ENCODE results near the gene RABL6. TPM values are rescaled to one million over a fixed set of nuclear protein-coding genes. Genes with fewer than 3 reads are reported as not detected.

RABL6 gene
- total and polyA plus RNA-seq, 3 donors from 2014 or later: 69.1 to 103 (median 95.1) TPM

DNA sequence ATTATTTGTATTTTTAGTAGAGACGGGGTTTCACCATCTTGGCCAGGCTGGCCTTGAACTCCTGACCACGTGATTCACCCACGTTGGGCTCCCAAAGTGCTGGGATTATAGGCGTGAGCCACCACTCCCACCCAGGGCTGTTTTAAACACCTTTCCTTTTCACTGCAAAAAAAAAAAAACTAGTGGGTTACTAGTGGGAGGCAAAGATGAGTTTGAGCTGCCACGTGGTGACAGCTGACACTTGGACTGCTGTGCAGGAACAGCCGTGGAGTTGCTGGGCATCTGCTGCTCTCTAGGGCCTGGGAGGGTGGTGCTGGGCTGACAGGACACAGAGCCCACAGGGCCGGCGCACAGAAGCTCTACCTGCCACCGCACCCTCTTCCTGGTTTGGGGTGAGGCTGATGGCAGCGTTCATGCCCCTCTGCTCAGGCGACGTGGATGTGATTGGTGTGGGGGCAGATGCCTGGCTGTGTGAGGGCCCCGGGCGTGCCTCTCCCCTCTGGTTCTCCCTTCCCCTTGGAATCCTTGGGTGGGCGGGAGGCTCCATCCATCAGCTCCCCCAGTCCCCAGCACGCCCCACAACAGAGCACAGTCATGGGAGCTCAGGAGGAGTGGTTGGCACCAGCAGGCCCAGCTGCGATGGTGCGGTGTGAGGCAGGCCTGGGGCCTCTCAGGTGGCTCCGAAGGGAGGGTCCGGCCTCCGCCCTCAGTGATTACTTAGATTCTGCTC lies 16.9 kb downstream of the RABL6 start:
- H3K4me1 ChIP-seq: peaks cover 6% of the 10 kb centered on the region
- TF ChIP-seq, protein P1, sequence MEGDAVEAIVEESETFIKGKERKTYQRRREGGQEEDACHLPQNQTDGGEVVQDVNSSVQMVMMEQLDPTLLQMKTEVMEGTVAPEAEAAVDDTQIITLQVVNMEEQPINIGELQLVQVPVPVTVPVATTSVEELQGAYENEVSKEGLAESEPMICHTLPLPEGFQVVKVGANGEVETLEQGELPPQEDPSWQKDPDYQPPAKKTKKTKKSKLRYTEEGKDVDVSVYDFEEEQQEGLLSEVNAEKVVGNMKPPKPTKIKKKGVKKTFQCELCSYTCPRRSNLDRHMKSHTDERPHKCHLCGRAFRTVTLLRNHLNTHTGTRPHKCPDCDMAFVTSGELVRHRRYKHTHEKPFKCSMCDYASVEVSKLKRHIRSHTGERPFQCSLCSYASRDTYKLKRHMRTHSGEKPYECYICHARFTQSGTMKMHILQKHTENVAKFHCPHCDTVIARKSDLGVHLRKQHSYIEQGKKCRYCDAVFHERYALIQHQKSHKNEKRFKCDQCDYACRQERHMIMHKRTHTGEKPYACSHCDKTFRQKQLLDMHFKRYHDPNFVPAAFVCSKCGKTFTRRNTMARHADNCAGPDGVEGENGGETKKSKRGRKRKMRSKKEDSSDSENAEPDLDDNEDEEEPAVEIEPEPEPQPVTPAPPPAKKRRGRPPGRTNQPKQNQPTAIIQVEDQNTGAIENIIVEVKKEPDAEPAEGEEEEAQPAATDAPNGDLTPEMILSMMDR (IDR thresholded peaks at IDR 0.05): no peak
- TF ChIP-seq POLR2A (IDR thresholded peaks at IDR 0.05): no peak
- DNase-seq: no peak
- no peak overlapping the region for H3K4me3 ChIP-seq
- no peaks in the 10 kb centered on the region for H3K27me3 ChIP-seq
- no peak overlapping the region for H3K27ac ChIP-seq
- WGBS, 2 donors: 75 to 85% methylated on average over 10 to 21 of the region's 21 CpGs
- intact Hi-C loops (cut with DNase I; ENCODE audit: low total_unique reads): no loop called here
- no peaks in the 10 kb centered on the region for H3K9me3 ChIP-seq
- no peaks in the 10 kb centered on the region for H3K36me3 ChIP-seq (ENCODE audit: low read depth, missing control alignments)

DNA sequence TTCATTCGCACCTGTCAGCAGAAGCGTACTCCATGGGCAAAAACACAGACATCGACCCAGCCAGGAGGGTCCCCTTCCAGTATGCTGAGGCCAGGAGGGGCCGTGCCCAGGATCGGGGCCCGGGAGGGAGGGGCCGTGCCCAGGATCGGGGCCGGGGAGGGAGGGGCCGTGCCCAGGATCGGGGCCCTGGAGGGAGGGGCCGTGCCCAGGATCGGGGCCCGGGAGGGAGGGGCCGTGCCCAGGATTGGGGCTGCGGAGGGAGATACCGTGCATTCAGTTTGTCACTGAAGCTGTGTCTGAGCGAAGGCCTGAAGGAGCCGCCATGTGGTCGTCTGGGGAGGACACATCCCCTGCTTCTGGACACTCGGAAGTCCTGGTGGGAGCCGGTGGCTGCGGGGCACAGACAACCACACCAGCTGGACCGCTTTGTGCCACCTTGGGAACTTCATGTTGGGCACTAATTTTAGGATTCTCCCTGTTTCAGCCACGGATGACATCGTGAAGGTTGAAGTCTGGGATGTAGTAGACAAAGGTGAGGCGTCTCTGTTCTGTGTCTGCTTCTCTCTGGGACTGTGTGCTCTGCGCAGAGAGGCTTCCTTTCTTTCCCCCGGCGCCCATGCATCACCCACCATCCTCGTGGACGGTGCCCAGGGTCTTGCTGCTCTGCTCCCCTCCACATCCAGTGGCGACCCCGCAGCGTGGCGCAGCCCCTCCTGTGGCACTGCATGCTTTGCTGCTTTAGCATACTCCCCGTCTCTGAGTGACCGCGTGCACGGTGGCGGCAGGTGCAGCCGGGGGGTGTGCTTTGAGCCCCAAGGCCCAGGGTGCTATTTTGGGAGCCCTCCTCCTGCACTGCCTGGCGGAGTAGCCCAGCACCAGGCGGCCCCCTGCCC lies 17.8 kb downstream of the RABL6 start:
- H3K36me3 ChIP-seq (ENCODE audit: low read depth, missing control alignments): no peaks in the 10 kb centered on the region
- TF ChIP-seq POLR2A (IDR thresholded peaks at IDR 0.05): no peak
- TF ChIP-seq, protein P1 (IDR thresholded peaks at IDR 0.05): no peak
- H3K27me3 ChIP-seq: no peaks in the 10 kb centered on the region
- no peak overlapping the region for H3K4me3 ChIP-seq
- no peaks in the 10 kb centered on the region for H3K9me3 ChIP-seq
- H3K4me1 ChIP-seq: peaks cover 6% of the 10 kb centered on the region
- intact Hi-C loops (cut with DNase I; ENCODE audit: low total_unique reads): no loop called here
- H3K27ac ChIP-seq: no peak overlapping the region
- no peak for DNase-seq
- 90 to 91% methylated on average over 39 to 42 of the region's 44 CpGs for WGBS, 2 donors

DNA sequence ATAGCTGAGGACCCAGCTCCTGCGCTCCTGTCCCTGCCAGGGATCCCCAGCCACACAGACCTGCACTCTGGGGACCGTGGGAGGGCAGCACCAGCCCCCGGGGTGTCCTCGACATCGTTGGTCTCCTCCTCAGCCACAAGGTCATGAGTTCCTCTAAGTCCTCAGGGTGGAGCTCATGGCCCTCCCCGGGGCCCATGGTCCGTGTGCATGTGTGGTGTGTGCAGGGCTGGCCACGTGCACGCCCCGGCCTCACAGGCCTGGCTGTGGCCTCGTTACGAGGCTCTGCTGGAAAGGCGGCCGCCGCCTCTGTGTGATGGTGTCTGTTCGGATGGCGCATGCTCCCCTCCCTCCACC lies 18.4 kb downstream of the RABL6 start:
- no peak overlapping the region for H3K27ac ChIP-seq
- H3K36me3 ChIP-seq (ENCODE audit: low read depth, missing control alignments): no peaks in the 10 kb centered on the region
- TF ChIP-seq, protein P1 (IDR thresholded peaks at IDR 0.05): no peak
- no peak for TF ChIP-seq POLR2A (IDR thresholded peaks at IDR 0.05)
- no peaks in the 10 kb centered on the region for H3K27me3 ChIP-seq
- intact Hi-C loops (cut with DNase I; ENCODE audit: low total_unique reads): no loop called here
- 86 to 100% methylated on average over 1 to 16 of the region's 17 CpGs for WGBS, 2 donors
- no peaks in the 10 kb centered on the region for H3K9me3 ChIP-seq
- H3K4me3 ChIP-seq: no peak overlapping the region
- H3K4me1 ChIP-seq: peaks cover under 1% of the 10 kb centered on the region
- DNase-seq: no peak

DNA sequence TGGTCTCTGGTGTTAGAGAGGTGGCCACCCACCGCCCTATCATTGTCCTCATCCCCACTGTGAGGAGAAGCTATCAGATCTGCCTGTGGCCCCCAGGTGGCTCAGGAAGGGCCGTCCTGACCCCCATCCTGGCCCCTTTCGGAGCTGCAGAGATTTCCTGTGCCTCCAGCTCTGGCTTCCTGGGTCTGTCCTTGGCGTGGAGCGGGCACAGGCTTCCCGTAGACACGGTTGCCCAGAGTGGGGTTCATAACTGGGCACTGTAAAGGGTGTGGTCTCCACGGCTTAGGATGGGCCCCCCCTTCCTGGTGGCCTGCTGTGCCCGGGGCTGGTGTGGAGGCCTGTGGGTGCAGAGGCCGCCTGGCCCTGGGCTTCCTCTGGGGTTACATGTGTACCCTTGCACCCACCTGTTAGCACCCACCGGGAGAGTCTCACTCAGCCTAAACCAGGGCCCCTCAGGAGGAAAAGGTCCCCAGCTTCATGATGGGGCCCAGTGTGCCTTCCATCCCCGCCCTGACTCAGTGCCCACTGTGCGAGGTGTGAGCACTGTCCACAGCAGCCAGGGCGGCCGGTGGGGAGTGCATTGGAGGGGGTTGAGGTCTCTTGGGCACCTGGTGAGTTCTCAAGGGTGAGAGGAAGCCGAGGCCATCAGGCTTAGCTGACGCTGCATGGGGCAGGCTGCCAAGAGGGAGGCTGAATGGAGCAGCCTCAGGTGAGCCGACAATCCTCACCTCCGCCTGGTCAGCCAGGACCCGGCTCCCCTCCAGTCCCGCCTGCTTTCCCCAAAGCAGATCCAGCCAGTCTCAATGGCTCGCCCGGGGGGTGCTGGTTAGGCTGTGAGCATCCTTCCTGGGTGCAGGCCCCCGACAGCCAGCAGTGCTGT lies 19.2 kb downstream of the RABL6 start:
- 92 to 94% methylated on average over 8 to 24 of the region's 24 CpGs for WGBS, 2 donors
- no peak overlapping the region for H3K4me3 ChIP-seq
- H3K9me3 ChIP-seq: no peaks in the 10 kb centered on the region
- no peak for DNase-seq
- intact Hi-C loops (cut with DNase I; ENCODE audit: low total_unique reads): no loop called here
- no peaks in the 10 kb centered on the region for H3K36me3 ChIP-seq (ENCODE audit: low read depth, missing control alignments)
- no peaks in the 10 kb centered on the region for H3K4me1 ChIP-seq
- TF ChIP-seq POLR2A (IDR thresholded peaks at IDR 0.05): no peak
- TF ChIP-seq, protein P1 (IDR thresholded peaks at IDR 0.05): no peak
- H3K27me3 ChIP-seq: no peaks in the 10 kb centered on the region
- H3K27ac ChIP-seq: no peak overlapping the region
